Tibial nerve (tissue), 3 donors: ENCODE measurements around the gene MRE11.

ENCODE experiments used
- CTCF ChIP-seq, 5 experiments: fragments of 200-600 bp in 3 of 5; fragments of 450-650 bp in 2 of 5; sonication (generic) in 3 of 5; IDR thresholded peaks; one replicate each; pipeline ENCODE4 v1.5.1; 2016 to 2019; ENCODE audit warnings: antibody characterized with exemption in 5 of 5, mild to moderate bottlenecking in 3 of 5, moderate library complexity in 2 of 5
- POLR2A ChIP-seq, 2 donors: fragments of 450-650 bp; IDR thresholded peaks; one replicate each; pipeline ENCODE4 v1.6.1; 2017; ENCODE audit warnings: antibody characterized with exemption in 2 of 2, mild to moderate bottlenecking in 2 of 2, moderate library complexity in 2 of 2

GRCh38 chr11:94401773-94402265, 91.8 kb downstream of the MRE11 start:
- TF ChIP-seq CTCF (IDR thresholded peaks at IDR 0.05) (no peak), POLR2A (IDR thresholded peaks at IDR 0.05) (no peak)
